Measurements from ENCODE around the gene ADGRB2.

Gene ADGRB2

GRCh38 chr1:31725777-31726535 lies 38.2 kb downstream of the ADGRB2 start:
- H3K27me3 ChIP-seq (ENCODE audit: insufficient read depth, low read length, poor library complexity), result no peaks in the 10 kb centered on the region
- TF ChIP-seq, protein P1, sequence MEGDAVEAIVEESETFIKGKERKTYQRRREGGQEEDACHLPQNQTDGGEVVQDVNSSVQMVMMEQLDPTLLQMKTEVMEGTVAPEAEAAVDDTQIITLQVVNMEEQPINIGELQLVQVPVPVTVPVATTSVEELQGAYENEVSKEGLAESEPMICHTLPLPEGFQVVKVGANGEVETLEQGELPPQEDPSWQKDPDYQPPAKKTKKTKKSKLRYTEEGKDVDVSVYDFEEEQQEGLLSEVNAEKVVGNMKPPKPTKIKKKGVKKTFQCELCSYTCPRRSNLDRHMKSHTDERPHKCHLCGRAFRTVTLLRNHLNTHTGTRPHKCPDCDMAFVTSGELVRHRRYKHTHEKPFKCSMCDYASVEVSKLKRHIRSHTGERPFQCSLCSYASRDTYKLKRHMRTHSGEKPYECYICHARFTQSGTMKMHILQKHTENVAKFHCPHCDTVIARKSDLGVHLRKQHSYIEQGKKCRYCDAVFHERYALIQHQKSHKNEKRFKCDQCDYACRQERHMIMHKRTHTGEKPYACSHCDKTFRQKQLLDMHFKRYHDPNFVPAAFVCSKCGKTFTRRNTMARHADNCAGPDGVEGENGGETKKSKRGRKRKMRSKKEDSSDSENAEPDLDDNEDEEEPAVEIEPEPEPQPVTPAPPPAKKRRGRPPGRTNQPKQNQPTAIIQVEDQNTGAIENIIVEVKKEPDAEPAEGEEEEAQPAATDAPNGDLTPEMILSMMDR (IDR thresholded peaks at IDR 0.05; ENCODE audit: borderline replicate concordance, extremely low read depth, low read length, poor library complexity, severe bottlenecking), result no peak
- TF ChIP-seq EZH2 (IDR thresholded peaks at IDR 0.05; ENCODE audit: borderline replicate concordance, low read depth, low read length, severe bottlenecking), result no peak
- no peaks in the 10 kb centered on the region for H3K36me3 ChIP-seq (ENCODE audit: insufficient read depth, low read length)
- H3K79me2 ChIP-seq (ENCODE audit: insufficient read depth, low read length), result no peaks in the 10 kb centered on the region
- no peaks in the 10 kb centered on the region for H3K4me1 ChIP-seq (ENCODE audit: insufficient read depth, low read length)
- H3K4me2 ChIP-seq (ENCODE audit: insufficient read depth, low read length), result no peak overlapping the region
- DNase-seq, result no peak
- no peak for ATAC-seq (ENCODE audit: insufficient read depth, low read depth)
- H3K9ac ChIP-seq (ENCODE audit: low read depth, low read length), result no peak overlapping the region
- no peak overlapping the region for H2AFZ ChIP-seq (ENCODE audit: low read depth, low read length)
- no peak overlapping the region for H3K27ac ChIP-seq (ENCODE audit: low read length)
- peaks cover 19% of the 10 kb centered on the region for H4K20me1 ChIP-seq (ENCODE audit: insufficient read depth, low read length)
- no peaks in the 10 kb centered on the region for H3K9me3 ChIP-seq (ENCODE audit: insufficient read depth, low read length, severe bottlenecking)
- no peak overlapping the region for H3K4me3 ChIP-seq (ENCODE audit: low read depth in 1 of 2, low read length in 2 of 2)

- Histone ChIP-seq H4K20me1 (ENCODE audit: insufficient read depth, low read length) (peaks cover 21% of the 10 kb centered on the region), H3K9ac (ENCODE audit: low read depth, low read length) (no peak overlapping the region), H2AFZ (ENCODE audit: low read depth, low read length) (no peak overlapping the region), H3K79me2 (ENCODE audit: insufficient read depth, low read length) (no peaks in the 10 kb centered on the region), H3K9me3 (ENCODE audit: insufficient read depth, low read length, severe bottlenecking) (no peaks in the 10 kb centered on the region), H3K36me3 (ENCODE audit: insufficient read depth, low read length) (no peaks in the 10 kb centered on the region), H3K4me2 (ENCODE audit: insufficient read depth, low read length) (no peak overlapping the region), H3K4me1 (ENCODE audit: insufficient read depth, low read length) (no peaks in the 10 kb centered on the region), H3K27ac (ENCODE audit: low read length) (no peak overlapping the region), H3K27me3 (ENCODE audit: insufficient read depth, low read length, poor library complexity) (no peaks in the 10 kb centered on the region), H3K4me3 (ENCODE audit: low read depth in 1 of 2, low read length in 2 of 2) (no peak overlapping the region)
- DNase-seq (no peak), ATAC-seq (ENCODE audit: insufficient read depth, low read depth) (no peak)
- TF ChIP-seq EZH2 (IDR thresholded peaks at IDR 0.05; ENCODE audit: borderline replicate concordance, low read depth, low read length, severe bottlenecking), result no peak
- TF ChIP-seq, protein P1 (IDR thresholded peaks at IDR 0.05; ENCODE audit: borderline replicate concordance, extremely low read depth, low read length, poor library complexity, severe bottlenecking), result no peak
Observed at GRCh38 chr1:31725134-31725533, 39.0 kb downstream of the ADGRB2 start.

DNA sequence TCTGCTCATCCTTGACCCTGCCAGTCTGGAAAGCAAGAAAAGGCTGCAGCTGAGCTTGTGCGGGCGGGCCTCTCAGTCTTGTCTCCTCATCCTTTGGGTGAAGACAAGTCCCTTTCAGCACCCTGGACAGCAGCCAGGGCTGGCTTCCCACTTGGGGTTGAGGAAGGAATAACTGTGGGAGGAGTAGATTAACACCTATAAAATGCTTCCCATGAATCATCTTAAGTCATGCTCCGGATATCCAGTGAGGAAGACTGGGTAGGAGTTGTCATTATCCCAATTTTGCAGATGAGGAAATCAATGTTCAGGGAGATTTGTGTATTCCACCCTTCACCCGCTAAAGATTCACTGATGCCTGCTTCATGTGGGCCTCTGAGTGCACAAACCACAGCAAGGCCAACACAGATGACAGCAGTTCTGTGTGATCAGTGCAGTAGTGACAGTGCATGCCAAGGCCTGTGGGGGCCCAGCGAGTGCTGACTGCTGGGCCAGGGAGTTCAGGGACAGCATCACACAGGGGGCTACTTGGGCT lies 40.2 kb downstream of the ADGRB2 start:
- Histone ChIP-seq H3K79me2 (ENCODE audit: insufficient read depth, low read length) (no peaks in the 10 kb centered on the region), H3K27ac (ENCODE audit: low read length) (no peak overlapping the region), H4K20me1 (ENCODE audit: insufficient read depth, low read length) (peaks cover 22% of the 10 kb centered on the region), H3K27me3 (ENCODE audit: insufficient read depth, low read length, poor library complexity) (no peaks in the 10 kb centered on the region), H2AFZ (ENCODE audit: low read depth, low read length) (no peak overlapping the region), H3K4me1 (ENCODE audit: insufficient read depth, low read length) (no peaks in the 10 kb centered on the region), H3K9ac (ENCODE audit: low read depth, low read length) (no peak overlapping the region), H3K9me3 (ENCODE audit: insufficient read depth, low read length, severe bottlenecking) (no peaks in the 10 kb centered on the region), H3K36me3 (ENCODE audit: insufficient read depth, low read length) (no peaks in the 10 kb centered on the region), H3K4me2 (ENCODE audit: insufficient read depth, low read length) (no peak overlapping the region), H3K4me3 (ENCODE audit: low read depth in 1 of 2, low read length in 2 of 2) (no peak overlapping the region)
- peak; percentile 80 for DNase-seq
- TF ChIP-seq, protein P1 (IDR thresholded peaks at IDR 0.05; ENCODE audit: borderline replicate concordance, extremely low read depth, low read length, poor library complexity, severe bottlenecking), result no peak
- no peak for TF ChIP-seq EZH2 (IDR thresholded peaks at IDR 0.05; ENCODE audit: borderline replicate concordance, low read depth, low read length, severe bottlenecking)
- peak; percentile 90 for ATAC-seq (ENCODE audit: insufficient read depth, low read depth)

All from DND-41 (cell line).